Panc1 (cell line): ENCODE measurements around the gene ARMS2. TPM values are rescaled to one million over a fixed set of nuclear protein-coding genes. Genes with fewer than 3 reads are reported as not detected.

Experiments
- ATAC-seq: fragments of 200-7000 bp; cut with Tn5 transposase; 2 replicates; pipeline ENCODE4 v1.9.1; 2020; ENCODE audit warnings: mild to moderate bottlenecking, moderate library complexity
- BruUV-seq: library from RNA; stranded (reverse); fragments of 400-500 nt; replicated peaks from 2 replicates; lab custom pipeline; 2021; lab: Mats Ljungman, UMichigan
- CTCF ChIA-PET: fragments of 300-600 bp; sonication (Branson Sonifier 250); formaldehyde crosslinking; loops from one replicate; lab custom pipeline; 2022; ENCODE audit warnings: antibody characterized with exemption; lab: Charles Lee
- POLR2A ChIA-PET: fragments of 300-600 bp; sonication (Branson Sonifier 250); formaldehyde crosslinking; loops from one replicate; lab custom pipeline; 2022; ENCODE audit warnings: antibody characterized with exemption; lab: Charles Lee
- DNase-seq: peaks from one replicate; pipeline ENCODE4 v3.0.0-alpha.2; 2010; ENCODE audit warnings: low read depth, low spot score
- H3K27ac ChIP-seq: 2 replicates; pipeline ENCODE4 v1.5.1; 2011; ENCODE audit warnings: mild to moderate bottlenecking, low read length, inconsistent platforms
- H3K27me3 ChIP-seq: fragments of 200-500 bp; sonication (Bioruptor generic); 2 replicates; pipeline ENCODE4 v1.6.0; 2014; ENCODE audit warnings: low read length, inconsistent platforms; ENCODE audit not compliant: control insufficient read depth, insufficient read depth
- H3K36me3 ChIP-seq: fragments of 200-500 bp; sonication (Bioruptor generic); 2 replicates; pipeline ENCODE4 v1.5.1; 2014; ENCODE audit warnings: inconsistent platforms, mild to moderate bottlenecking, low read length, moderate library complexity; ENCODE audit not compliant: control insufficient read depth, insufficient read depth
- H3K4me1 ChIP-seq: 2 replicates; pipeline ENCODE4 v1.5.1; 2011; ENCODE audit warnings: inconsistent platforms, mild to moderate bottlenecking, low read length, moderate library complexity; ENCODE audit not compliant: control insufficient read depth, insufficient read depth
- H3K4me3 ChIP-seq, 2 experiments: 2 replicates each; pipeline ENCODE4 v1.5.1; 2011 to 2012; ENCODE audit warnings: low read depth in 2 of 2, low read length in 2 of 2, mild to moderate bottlenecking in 2 of 2, inconsistent platforms in 1 of 2, moderate library complexity in 1 of 2
- H3K9me3 ChIP-seq: fragments of 200-500 bp; sonication (Bioruptor generic); 2 replicates; pipeline ENCODE4 v1.5.1; 2014; ENCODE audit warnings: low read depth, mild to moderate bottlenecking, inconsistent platforms, low read length, moderate library complexity; ENCODE audit not compliant: control insufficient read depth, insufficient read depth
- CTCF ChIP-seq: fragments of 450-650 bp; IDR thresholded peaks from 2 replicates; pipeline ENCODE4 v1.5.1; 2017; ENCODE audit warnings: mild to moderate bottlenecking
- POLR2AphosphoS5 ChIP-seq: IDR thresholded peaks from 2 replicates; pipeline ENCODE4 v1.6.1; 2012; ENCODE audit warnings: mild to moderate bottlenecking, low read depth, low read length, moderate library complexity
- SIN3A ChIP-seq: IDR thresholded peaks from 2 replicates; pipeline ENCODE4 v1.6.1; 2012; ENCODE audit warnings: low read depth, mild to moderate bottlenecking, low read length, moderate library complexity, borderline replicate concordance; ENCODE audit not compliant: insufficient read depth
- TCF7L2 ChIP-seq: IDR thresholded peaks from 2 replicates; pipeline ENCODE4 v1.6.1; 2011; ENCODE audit warnings: mild to moderate bottlenecking, low read depth, low read length, inconsistent platforms
- in situ Hi-C: cut with HindIII; loops from 2 replicates; pipeline ENCODE4 v1.10.0; 2016; ENCODE audit warnings: low sequenced_read_pairs, low pct_unique_long_range_greater_than_20kb
- intact Hi-C: fragments of 100-400 bp; cut with micrococcal nuclease; formaldehyde crosslinking; loops from one replicate; pipeline ENCODE4 v1.10.0; 2022; ENCODE audit not compliant: unreplicated experiment
- total RNA-seq: library from RNA; stranded (reverse); gene quantifications from one replicate; pipeline ENCODE4 v1.2.1, GENCODE V29; 2021; ENCODE audit not compliant: unreplicated experiment
- TF ChIP-seq, protein P1 (sequence below), 2 experiments: IDR thresholded peaks; 2 replicates each; pipeline ENCODE4 v1.6.1; 2011 to 2012; ENCODE audit warnings: low read depth in 2 of 2, control low read depth in 1 of 2, low read length in 1 of 2, mild to moderate bottlenecking in 1 of 2, moderate library complexity in 1 of 2; ENCODE audit not compliant: insufficient read depth in 1 of 2

Gene ARMS2
- total RNA-seq, 1 experiment from 2014 or later, result not detected

GRCh38 chr10:122448600-122448999 is 5.9 kb upstream of the ARMS2 start:
- Histone ChIP-seq H3K4me3 (no peak overlapping the region), H3K9me3 (no peaks in the 10 kb centered on the region), H3K4me1 (no peaks in the 10 kb centered on the region), H3K27ac (no peak overlapping the region), H3K27me3 (no peaks in the 10 kb centered on the region), H3K36me3 (no peaks in the 10 kb centered on the region)
- in situ Hi-C loops (no loop called here), intact Hi-C loops (no loop called here)
- POLR2A ChIA-PET, result no interaction called here
- BruUV-seq, result no TSS peak
- DNase-seq, result no peak
- ATAC-seq, result no peak
- TF ChIP-seq POLR2AphosphoS5, result no peak
- no peak for TF ChIP-seq TCF7L2
- no peak for TF ChIP-seq SIN3A
- TF ChIP-seq CTCF, result no peak
- TF ChIP-seq, protein P1, sequence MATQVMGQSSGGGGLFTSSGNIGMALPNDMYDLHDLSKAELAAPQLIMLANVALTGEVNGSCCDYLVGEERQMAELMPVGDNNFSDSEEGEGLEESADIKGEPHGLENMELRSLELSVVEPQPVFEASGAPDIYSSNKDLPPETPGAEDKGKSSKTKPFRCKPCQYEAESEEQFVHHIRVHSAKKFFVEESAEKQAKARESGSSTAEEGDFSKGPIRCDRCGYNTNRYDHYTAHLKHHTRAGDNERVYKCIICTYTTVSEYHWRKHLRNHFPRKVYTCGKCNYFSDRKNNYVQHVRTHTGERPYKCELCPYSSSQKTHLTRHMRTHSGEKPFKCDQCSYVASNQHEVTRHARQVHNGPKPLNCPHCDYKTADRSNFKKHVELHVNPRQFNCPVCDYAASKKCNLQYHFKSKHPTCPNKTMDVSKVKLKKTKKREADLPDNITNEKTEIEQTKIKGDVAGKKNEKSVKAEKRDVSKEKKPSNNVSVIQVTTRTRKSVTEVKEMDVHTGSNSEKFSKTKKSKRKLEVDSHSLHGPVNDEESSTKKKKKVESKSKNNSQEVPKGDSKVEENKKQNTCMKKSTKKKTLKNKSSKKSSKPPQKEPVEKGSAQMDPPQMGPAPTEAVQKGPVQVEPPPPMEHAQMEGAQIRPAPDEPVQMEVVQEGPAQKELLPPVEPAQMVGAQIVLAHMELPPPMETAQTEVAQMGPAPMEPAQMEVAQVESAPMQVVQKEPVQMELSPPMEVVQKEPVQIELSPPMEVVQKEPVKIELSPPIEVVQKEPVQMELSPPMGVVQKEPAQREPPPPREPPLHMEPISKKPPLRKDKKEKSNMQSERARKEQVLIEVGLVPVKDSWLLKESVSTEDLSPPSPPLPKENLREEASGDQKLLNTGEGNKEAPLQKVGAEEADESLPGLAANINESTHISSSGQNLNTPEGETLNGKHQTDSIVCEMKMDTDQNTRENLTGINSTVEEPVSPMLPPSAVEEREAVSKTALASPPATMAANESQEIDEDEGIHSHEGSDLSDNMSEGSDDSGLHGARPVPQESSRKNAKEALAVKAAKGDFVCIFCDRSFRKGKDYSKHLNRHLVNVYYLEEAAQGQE (IDR thresholded peaks at IDR 0.05; ENCODE audit: insufficient read depth in 1 of 2, low read depth in 2 of 2, low read length in 1 of 2), result no peak
- CTCF ChIA-PET, result no interaction called here

DNA sequence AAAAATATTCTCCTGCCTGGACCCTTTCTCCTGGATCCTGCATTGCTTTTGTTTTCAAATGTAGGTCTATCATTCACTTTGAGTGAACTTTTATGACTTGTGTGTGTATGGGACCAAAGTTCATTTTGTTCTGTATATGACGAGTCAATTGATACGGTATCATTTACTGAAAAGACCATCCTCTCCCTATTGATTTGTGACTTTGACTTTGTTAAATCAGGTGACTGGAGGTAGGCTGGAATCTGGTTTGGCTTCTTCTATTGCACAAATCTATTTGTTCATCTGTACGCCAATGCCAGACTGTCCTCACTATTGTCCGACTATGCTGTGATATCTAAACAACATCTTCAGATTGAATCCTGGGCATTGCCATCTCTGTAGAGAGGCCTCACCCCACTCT is 5.3 kb upstream of the ARMS2 start:
- ATAC-seq (no peak), DNase-seq (no peak)
- Histone ChIP-seq H3K4me1 (no peaks in the 10 kb centered on the region), H3K4me3 (no peak overlapping the region), H3K27ac (no peak overlapping the region), H3K27me3 (no peaks in the 10 kb centered on the region), H3K36me3 (no peaks in the 10 kb centered on the region), H3K9me3 (no peaks in the 10 kb centered on the region)
- TF ChIP-seq CTCF, result no peak
- TF ChIP-seq TCF7L2, result no peak
- TF ChIP-seq, protein P1 (IDR thresholded peaks at IDR 0.05; ENCODE audit: insufficient read depth in 1 of 2, low read depth in 2 of 2, low read length in 1 of 2), result no peak
- TF ChIP-seq SIN3A, result no peak
- TF ChIP-seq POLR2AphosphoS5, result no peak
- BruUV-seq, result no TSS peak
- intact Hi-C loops, result no loop called here
- POLR2A ChIA-PET, result no interaction called here
- in situ Hi-C loops, result no loop called here
- CTCF ChIA-PET, result no interaction called here
